GM20000 (cell line): ENCODE results near the gene DRG2.

ENCODE experiments used
- DNase-seq: peaks from one replicate; pipeline ENCODE4 v3.0.0; 2012; ENCODE audit warnings: low spot score
- CTCF ChIP-seq: IDR thresholded peaks from 2 replicates; pipeline ENCODE4 v1.5.1; 2012; ENCODE audit warnings: mild to moderate bottlenecking, control low read depth; ENCODE audit errors: extremely low read depth, missing control alignments

DRG2 gene

DNA sequence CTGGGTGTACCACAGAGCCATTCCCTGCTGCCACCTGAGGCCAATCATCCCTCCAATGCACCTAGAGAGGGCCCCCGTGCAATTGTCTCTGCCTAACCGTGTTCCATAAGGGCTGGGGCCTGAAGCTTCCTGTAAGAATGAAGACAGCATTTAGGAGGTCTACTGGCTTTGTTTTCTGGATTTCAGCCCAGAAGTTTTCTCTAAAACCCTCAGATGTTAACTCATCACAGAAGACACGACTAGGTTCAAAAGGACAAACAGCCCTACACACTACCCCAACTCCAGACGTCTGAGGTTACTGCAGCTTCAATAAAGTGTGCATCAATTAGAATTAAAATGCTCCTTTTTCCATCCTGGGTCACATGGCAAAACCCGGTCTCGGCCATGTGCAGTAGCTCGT is 10.8 kb upstream of the DRG2 start:
- no peak for TF ChIP-seq CTCF
- DNase-seq = no peak

DNA sequence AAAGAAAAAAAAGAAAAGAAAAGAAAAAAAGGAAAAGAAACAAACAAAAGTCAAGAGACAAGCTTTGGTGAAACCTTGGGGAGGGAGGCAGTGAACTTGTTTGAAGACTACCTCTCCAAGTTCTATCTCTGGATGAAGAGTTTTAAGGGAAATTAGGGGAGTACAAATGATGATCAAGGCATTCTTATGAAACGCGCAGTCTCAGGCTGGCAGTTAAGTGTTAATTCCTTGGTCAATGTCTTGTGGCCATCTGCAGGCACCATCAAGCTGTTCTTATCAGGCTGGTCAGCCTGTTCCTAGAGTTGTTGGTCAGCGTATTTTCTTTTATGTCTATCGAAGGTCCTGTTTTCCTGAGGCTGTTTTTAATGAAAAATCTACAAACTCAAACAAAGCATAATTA is 8.2 kb upstream of the DRG2 start:
- no peak for TF ChIP-seq CTCF
- DNase-seq = no peak

DNA sequence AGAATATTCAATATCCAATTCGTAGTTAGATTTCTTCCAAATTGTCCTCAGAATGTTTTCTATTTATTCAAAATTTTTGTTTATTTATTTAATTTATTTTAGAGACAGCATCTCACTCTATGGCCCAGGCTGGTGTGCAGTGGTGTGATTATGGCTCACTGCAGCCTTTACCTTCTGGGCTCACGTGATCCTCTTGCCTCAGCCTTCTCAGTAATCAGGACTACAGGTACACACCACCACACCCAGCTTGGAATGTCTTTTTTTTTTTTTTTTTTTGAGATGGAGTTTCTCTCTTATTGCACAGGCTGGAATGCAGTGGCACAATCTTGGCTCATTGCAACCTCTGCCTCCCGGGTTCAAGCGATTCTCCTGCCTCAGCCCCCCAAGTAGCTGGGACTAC is 3.5 kb upstream of the DRG2 start:
- TF ChIP-seq CTCF = no peak
- no peak for DNase-seq

GRCh38 chr17:18089613-18090012 is 1.9 kb downstream of the DRG2 start:
- no peak for DNase-seq
- TF ChIP-seq CTCF = no peak

GRCh38 chr17:18093616-18094408 is 6.1 kb downstream of the DRG2 start:
- TF ChIP-seq CTCF = no peak
- DNase-seq = no peak

DNA sequence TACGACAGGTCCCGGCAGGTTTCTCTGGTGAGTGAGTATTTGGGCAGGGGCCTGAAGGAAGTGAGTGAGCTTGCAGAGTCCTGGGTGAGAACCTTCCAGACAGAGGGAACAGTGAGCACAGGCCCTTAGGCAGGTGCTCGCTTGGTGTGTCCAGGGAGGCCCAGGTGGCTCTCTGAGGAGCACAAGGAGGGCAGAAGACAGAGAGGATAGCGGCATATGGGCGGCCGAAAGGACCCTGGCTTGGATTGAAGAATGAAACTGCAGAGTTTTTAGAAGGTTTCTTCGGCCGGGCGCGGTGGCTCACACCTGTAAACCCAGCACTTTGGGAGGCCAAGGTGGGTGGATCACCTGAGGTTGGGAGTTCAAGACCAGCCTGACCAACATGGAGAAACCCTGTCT is 6.7 kb downstream of the DRG2 start:
- TF ChIP-seq CTCF = no peak
- no peak for DNase-seq

DNA sequence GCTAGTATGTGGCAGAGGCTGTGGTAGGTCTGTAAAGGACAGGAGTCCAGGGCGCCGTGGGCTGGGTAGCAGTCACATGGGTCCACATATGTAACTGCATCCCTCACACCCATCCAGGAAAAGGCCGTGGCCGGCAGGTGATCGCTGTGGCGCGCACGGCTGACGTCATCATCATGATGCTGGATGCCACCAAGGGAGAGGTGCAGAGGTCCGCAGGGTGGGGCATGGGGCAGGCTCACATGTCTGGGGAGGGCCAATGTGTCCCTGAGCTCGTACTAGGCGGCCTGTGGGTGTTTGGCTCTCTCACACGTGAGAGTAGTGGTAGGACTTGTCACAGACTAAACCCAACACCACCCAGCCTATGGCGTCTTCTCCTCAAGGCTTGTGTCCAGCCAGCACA is 11.8 kb downstream of the DRG2 start:
- DNase-seq = no peak
- TF ChIP-seq CTCF = no peak
